Epidermal melanocyte (primary cell): ENCODE results near the gene FNDC11.
A peak's percentile ranks its signal among the peaks of the same experiment; 100 is the strongest.
"Not testable (repeated sequence)": the region's sequence is repeated elsewhere in the genome, so short reads cannot be mapped to it uniquely, and the experiment has no call there.

Source experiments
- DNase-seq: peaks from one replicate; pipeline ENCODE4 v3.0.0; 2011; ENCODE audit warnings: low spot score; ENCODE audit not compliant: insufficient read length

The FNDC11 gene

GRCh38 chr20:63553933-63554290 is at the start of gene FNDC11:
Gene FNDC11 (plus strand): TSS chr20:63554159. CDS start chr20:63555664, 1,505 bp downstream.
- DNase-seq: no peak

GRCh38 chr20:63504642-63505041 is 49.3 kb upstream of the FNDC11 start:
- DNase-seq: peak; percentile 8

- no peak for DNase-seq
Measured at GRCh38 chr20:63505281-63505680, 48.7 kb upstream of the FNDC11 start.

GRCh38 chr20:63505723-63506122 is 48.2 kb upstream of the FNDC11 start:
- DNase-seq: no peak

GRCh38 chr20:63507083-63507743 is 46.7 kb upstream of the FNDC11 start:
- no peak for DNase-seq

- DNase-seq: no peak
Measured at GRCh38 chr20:63508072-63508768, 45.7 kb upstream of the FNDC11 start.

- no peak for DNase-seq
Measured at GRCh38 chr20:63509088-63509564, 44.8 kb upstream of the FNDC11 start.

- DNase-seq: no peak
Measured at GRCh38 chr20:63513207-63513606, 40.8 kb upstream of the FNDC11 start.

- not testable (repeated sequence) for DNase-seq
Measured at GRCh38 chr20:63514520-63514919, 39.4 kb upstream of the FNDC11 start.

- DNase-seq: peak; percentile 14
Measured at GRCh38 chr20:63517376-63518309, 36.3 kb upstream of the FNDC11 start.

GRCh38 chr20:63518351-63518861 is 35.6 kb upstream of the FNDC11 start:
- peak; percentile 4 for DNase-seq

GRCh38 chr20:63518946-63519667 is 34.9 kb upstream of the FNDC11 start:
- peak; percentile 4 for DNase-seq

GRCh38 chr20:63519668-63520503 is 34.1 kb upstream of the FNDC11 start:
- DNase-seq: peak; percentile 42

GRCh38 chr20:63520504-63520933 is 33.4 kb upstream of the FNDC11 start, which contains the start of gene PPDPF:
Gene PPDPF (plus strand): TSS chr20:63520765. CDS start chr20:63521309, 544 bp downstream.
- DNase-seq: peak; percentile 97

GRCh38 chr20:63520934-63521601 is 32.9 kb upstream of the FNDC11 start:
- peak; percentile 88 for DNase-seq

- peak; percentile 18 for DNase-seq
Measured at GRCh38 chr20:63521602-63522001, 32.4 kb upstream of the FNDC11 start.

- no peak for DNase-seq
Measured at GRCh38 chr20:63522091-63522868, 31.7 kb upstream of the FNDC11 start.

- DNase-seq: no peak
Measured at GRCh38 chr20:63522981-63523611, 30.9 kb upstream of the FNDC11 start.
